IPS-18a (cell line): Measurements from ENCODE around the gene LRRC27.
A peak's percentile ranks its signal among the peaks of the same experiment; 100 is the strongest.

ENCODE experiments used
- H3K27ac ChIP-seq: one replicate; pipeline ENCODE4 v1.5.1; 2013; ENCODE audit warnings: low read length
- H3K27me3 ChIP-seq: one replicate; pipeline ENCODE4 v1.6.1; 2013; ENCODE audit warnings: mild to moderate bottlenecking, low read length; ENCODE audit not compliant: control insufficient read depth, insufficient read depth
- H3K36me3 ChIP-seq: one replicate; pipeline ENCODE4 v1.6.1; 2013; ENCODE audit warnings: low read depth, low read length; ENCODE audit not compliant: control insufficient read depth
- H3K4me1 ChIP-seq: one replicate; pipeline ENCODE4 v1.6.1; 2013; ENCODE audit warnings: low read depth, low read length; ENCODE audit not compliant: control insufficient read depth
- H3K4me3 ChIP-seq: one replicate; pipeline ENCODE4 v1.5.1; 2013; ENCODE audit warnings: low read length
- H3K9ac ChIP-seq: one replicate; pipeline ENCODE4 v1.6.1; 2013; ENCODE audit warnings: mild to moderate bottlenecking, low read length, moderate library complexity
- H3K9me3 ChIP-seq: one replicate; pipeline ENCODE4 v1.6.1; 2013; ENCODE audit warnings: low read depth, low read length; ENCODE audit not compliant: control insufficient read depth

Gene LRRC27

GRCh38 chr10:132303361-132304115, 28.5 kb upstream of the LRRC27 start:
- Histone ChIP-seq H3K27me3 (peaks cover 22% of the 10 kb centered on the region), H3K4me1 (no peaks in the 10 kb centered on the region), H3K9me3 (no peaks in the 10 kb centered on the region), H3K27ac (no peak overlapping the region), H3K9ac (no peak overlapping the region), H3K36me3 (no peaks in the 10 kb centered on the region), H3K4me3 (no peak overlapping the region)

DNA sequence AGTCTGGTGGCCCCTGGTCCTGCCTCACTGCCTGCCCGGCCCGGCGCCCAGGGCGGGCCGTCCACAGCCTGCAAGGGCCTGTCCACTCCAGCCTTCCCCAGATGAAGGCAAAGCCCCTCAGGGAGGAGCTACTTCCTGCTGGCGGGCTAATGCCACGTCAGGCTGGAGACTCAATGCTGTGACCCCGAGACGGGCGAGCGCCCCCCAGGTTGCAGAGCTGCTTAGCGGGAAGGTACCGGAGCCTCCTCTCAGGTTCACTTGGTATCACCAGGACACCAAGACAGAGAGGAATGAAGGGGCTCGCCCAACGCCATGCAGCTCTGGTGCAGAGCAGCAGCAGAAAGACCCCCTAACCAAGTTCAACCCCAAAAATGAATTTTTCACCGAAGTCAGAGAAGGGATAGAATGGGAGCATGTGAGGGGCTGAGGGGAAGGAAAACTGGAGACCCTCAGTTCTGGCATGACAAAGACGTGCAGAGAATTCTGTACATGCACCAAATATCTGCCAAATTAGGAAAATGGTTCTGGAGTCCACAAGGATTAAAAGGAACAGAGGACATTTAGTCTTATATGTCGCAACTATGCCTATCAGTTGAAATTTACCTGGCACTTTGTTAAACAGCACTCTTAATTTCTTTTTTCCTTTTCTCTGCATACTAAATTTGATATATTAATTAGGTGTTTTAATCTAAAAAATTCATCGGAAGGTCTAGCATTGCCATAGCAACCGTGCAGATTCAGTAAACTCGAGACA, 27.1 kb upstream of the LRRC27 start:
- Histone ChIP-seq H3K4me3 (no peak overlapping the region), H3K36me3 (no peaks in the 10 kb centered on the region), H3K27me3 (peaks cover 36% of the 10 kb centered on the region), H3K4me1 (no peaks in the 10 kb centered on the region), H3K27ac (no peak overlapping the region), H3K9ac (no peak overlapping the region), H3K9me3 (no peaks in the 10 kb centered on the region)

DNA sequence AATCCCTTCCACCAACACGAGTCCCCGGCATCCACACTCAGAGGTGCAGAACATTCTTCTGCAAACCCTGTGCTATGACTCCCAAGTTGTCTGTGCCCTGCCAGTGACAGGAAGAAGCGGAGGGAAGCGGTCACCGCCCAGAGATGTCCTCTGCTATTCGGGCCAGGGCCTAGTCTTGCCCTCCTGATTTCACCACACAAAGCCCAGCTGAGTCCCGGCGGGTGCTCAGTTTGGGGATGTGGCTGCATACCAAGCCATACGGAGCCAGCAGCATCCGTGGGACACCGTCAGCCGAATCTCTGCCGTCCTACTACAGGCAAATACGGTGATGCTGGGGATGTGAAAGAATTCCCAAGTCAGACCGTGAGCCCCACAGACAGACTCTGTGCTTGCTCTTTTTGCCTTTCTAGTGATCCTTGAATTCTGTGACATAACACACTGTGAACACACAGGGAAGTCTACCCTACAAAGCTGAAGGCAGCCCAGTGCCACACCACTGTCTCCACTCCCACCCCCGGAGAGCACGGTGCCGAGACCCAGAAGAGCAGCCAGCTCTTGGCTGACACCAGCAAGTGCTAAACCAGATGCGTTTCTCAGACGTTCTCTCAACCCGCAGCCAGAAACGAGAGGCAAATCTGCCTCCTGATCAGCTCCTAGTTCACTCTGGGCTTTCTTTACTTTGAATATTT, 26.2 kb upstream of the LRRC27 start:
- H3K9ac ChIP-seq, result no peak overlapping the region
- no peaks in the 10 kb centered on the region for H3K4me1 ChIP-seq
- no peaks in the 10 kb centered on the region for H3K36me3 ChIP-seq
- no peaks in the 10 kb centered on the region for H3K9me3 ChIP-seq
- H3K27ac ChIP-seq, result no peak overlapping the region
- H3K27me3 ChIP-seq, result peaks cover 44% of the 10 kb centered on the region
- no peak overlapping the region for H3K4me3 ChIP-seq

DNA sequence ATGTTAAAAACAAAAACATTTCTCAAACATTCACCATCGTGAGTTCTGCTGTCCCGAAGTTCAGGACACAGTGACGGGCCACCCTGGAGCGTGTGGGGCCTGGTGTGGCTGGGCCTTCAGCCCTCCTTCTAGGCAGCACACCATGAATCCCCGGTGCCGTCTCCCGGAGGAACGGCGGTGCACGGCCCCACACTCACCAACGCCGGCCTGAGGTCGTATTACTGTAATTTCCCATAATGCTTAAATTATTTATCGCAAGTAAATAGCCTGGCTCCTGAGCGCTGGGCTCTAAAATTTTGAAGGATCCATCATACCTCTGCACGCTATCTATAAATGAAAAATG, 25.7 kb upstream of the LRRC27 start:
- no peaks in the 10 kb centered on the region for H3K4me1 ChIP-seq
- peaks cover 50% of the 10 kb centered on the region for H3K27me3 ChIP-seq
- H3K9ac ChIP-seq, result no peak overlapping the region
- no peak overlapping the region for H3K27ac ChIP-seq
- H3K4me3 ChIP-seq, result no peak overlapping the region
- no peaks in the 10 kb centered on the region for H3K9me3 ChIP-seq
- H3K36me3 ChIP-seq, result no peaks in the 10 kb centered on the region

DNA sequence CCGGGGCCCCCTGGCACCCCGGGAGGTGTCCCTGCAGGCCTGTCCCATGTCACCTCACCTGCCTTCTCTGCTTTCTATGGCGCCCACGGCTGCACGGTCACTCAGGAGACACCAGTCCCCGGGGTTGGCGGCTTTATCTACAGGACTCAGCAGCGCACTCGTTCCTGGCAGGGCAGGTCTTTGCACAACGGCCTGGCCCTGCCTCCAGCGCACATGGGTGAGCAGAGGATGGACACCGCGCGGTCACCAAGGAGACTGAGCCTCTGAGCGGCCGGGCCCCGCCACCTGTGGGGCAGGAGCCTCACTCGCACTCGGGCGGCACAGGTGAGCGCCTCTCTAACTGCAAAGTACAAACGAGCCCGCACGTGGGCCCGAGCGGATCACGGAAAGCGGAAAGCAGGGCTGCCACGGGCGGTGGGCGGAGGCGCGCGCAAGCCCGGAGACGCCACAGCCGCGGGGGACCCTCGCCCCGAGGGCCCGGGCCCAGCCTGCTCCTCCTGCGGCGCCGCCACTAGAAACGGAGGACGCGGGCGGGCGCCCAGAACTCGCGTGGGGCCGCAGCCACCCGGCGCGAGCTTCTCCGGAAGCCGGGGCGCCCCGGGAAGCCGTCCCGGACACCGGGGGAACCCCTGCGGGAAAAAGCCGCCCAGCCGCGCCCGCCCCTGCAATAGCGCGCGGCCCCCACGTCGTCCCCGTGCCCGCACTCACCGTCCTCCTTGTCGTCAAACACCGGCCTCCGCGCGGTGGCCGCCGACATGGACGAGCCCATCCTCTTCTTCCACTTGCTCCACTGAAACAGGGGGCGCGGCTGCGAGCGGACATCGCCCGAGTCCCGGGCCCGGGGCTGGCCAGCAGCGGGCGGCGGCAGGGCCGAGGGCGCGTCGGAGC, 24.9 kb upstream of the LRRC27 start:
- H3K27ac ChIP-seq, result no peak overlapping the region
- no peak overlapping the region for H3K9ac ChIP-seq
- H3K4me3 ChIP-seq, result peak overlapping the region; percentile 46
- no peaks in the 10 kb centered on the region for H3K4me1 ChIP-seq
- H3K9me3 ChIP-seq, result no peaks in the 10 kb centered on the region
- H3K27me3 ChIP-seq, result peaks cover 51% of the 10 kb centered on the region
- H3K36me3 ChIP-seq, result no peaks in the 10 kb centered on the region

DNA sequence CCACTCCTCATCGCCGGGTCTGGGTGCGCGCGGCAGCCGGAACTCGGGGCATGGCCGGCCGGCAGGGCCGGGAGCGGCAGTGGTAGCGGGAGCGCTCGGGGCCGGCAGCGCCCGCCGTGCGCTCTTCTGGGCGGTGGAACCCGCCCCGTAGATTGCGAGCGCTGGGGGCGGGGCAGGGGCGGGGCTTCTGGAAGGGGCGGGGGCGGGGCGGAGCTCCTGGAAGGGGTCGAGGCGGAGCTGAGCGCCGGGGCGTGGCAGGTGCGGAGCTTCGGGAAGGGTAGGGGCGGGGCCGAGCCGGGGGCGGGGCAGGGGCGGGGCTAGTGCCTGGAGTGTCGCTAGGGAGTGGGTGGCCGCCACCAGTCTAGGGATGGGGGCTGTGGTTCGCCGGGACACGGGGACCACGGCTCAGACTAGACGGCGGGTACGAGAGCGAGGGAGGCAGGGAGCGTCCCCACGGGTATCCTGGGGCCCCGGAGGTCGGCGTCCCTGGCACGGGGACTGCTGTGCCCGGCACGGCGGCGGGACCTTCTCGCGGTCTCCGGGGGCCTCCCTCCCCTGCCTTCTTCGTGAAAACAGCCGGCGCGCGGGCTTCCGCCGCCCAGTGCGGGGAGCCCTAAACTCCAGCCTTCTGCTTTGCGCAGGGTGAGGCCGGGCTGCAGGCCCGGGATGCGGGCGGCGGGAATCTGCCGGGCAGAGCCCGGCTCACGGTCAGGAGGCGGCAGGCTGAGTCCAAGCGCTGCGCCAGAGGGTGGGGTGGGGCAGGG, 24.0 kb upstream of the LRRC27 start, which contains the start of gene STK32C:
Gene STK32C (minus strand): TSS at position 128 of the 764 bp plus-strand sequence. CDS start 117 bp downstream, at position 11.
- no peaks in the 10 kb centered on the region for H3K36me3 ChIP-seq
- H3K9ac ChIP-seq, result peak within 1 kb of the TSS; percentile 36
- no peaks in the 10 kb centered on the region for H3K9me3 ChIP-seq
- no peaks in the 10 kb centered on the region for H3K4me1 ChIP-seq
- peak within 1 kb of the TSS; percentile 66 for H3K4me3 ChIP-seq
- no peak within 1 kb of the TSS for H3K27ac ChIP-seq
- H3K27me3 ChIP-seq, result peaks cover 51% of the 10 kb centered on the region

- no peaks in the 10 kb centered on the region for H3K4me1 ChIP-seq
Measured at GRCh38 chr10:132308587-132309470, 23.2 kb upstream of the LRRC27 start.

DNA sequence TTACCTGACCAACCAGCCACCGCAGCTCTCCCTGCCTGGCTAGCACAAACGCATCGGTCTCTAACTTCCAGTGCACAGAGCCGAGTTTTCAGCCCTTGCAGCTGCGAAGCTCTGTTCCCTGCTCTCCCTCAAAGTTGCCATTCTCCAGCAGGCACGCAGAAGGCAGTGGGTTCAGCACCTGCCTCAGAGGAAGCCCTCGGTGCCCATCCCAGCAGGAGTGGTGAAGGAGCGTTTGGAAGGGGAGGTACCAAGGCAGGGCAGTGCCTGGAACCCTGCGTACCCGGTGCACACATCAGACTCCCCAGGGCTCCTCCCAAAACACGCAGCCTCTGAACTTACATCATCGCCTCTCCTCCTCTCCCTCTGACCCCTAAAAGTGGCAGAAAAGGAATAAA, 22.5 kb upstream of the LRRC27 start:
- no peaks in the 10 kb centered on the region for H3K9me3 ChIP-seq
- H3K4me3 ChIP-seq, result no peak overlapping the region
- H3K4me1 ChIP-seq, result no peaks in the 10 kb centered on the region
- H3K27ac ChIP-seq, result no peak overlapping the region
- H3K9ac ChIP-seq, result no peak overlapping the region
- peaks cover 51% of the 10 kb centered on the region for H3K27me3 ChIP-seq
- no peaks in the 10 kb centered on the region for H3K36me3 ChIP-seq

More at GRCh38 chr10:132308587-132309470, 23.2 kb upstream of the LRRC27 start:
- H3K27ac ChIP-seq, result no peak overlapping the region
- no peaks in the 10 kb centered on the region for H3K36me3 ChIP-seq
- H3K9me3 ChIP-seq, result no peaks in the 10 kb centered on the region
- peak overlapping the region; percentile 66 for H3K4me3 ChIP-seq
- peak overlapping the region; percentile 36 for H3K9ac ChIP-seq
- peaks cover 51% of the 10 kb centered on the region for H3K27me3 ChIP-seq

DNA sequence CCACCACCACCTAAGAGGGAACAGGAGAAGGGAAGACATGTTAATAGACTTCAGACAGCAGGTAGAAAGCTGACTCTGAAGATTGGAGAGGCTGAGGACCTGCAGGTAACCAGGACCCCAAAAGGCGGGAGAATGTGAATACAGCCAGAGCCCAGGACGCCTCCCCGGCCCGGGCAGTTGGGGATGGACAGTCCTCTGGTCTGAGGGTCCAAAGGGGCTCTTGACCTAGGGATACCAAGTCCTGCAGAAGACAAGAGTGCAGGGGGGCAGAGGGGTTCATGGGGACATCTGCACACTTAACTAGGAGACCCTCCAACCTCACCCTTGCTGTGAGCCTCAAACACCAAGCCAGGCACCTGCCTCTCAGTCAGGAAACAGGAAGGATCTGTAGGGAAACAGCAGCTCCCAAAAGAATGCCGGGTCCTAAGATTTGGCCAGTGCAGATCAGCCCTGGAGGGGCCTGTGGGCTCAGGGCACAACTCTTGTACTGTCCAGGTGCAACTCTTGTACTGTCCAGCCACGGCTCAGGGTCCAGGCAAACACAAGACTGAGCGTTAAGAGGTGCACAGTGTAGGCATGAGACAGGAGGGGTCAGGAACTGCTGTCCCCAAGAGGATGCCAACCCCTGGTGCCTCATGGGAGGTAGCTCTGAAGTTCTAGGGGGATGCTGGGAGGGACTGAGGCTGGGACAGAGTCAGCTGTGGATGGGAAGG, 22.0 kb upstream of the LRRC27 start:
- Histone ChIP-seq H3K27me3 (peaks cover 51% of the 10 kb centered on the region), H3K36me3 (no peaks in the 10 kb centered on the region), H3K4me3 (no peak overlapping the region), H3K4me1 (no peaks in the 10 kb centered on the region), H3K9me3 (no peaks in the 10 kb centered on the region), H3K9ac (no peak overlapping the region), H3K27ac (no peak overlapping the region)
